Measurements from ENCODE around the gene PEX13.

The PEX13 gene

GRCh38 chr2:60976256-60976850, 41.2 kb upstream of the PEX13 start:
- no peak overlapping the region for H3K4me3 ChIP-seq (ENCODE audit: severe bottlenecking)
- peaks cover 2% of the 10 kb centered on the region for H3K4me1 ChIP-seq (ENCODE audit: insufficient read depth, poor library complexity, severe bottlenecking)
- H3K36me3 ChIP-seq (ENCODE audit: low read depth), result no peaks in the 10 kb centered on the region
- DNase-seq (ENCODE audit: low spot score) (no peak), ATAC-seq (ENCODE audit: low read depth) (no peak)
- H3K9me3 ChIP-seq (ENCODE audit: severe bottlenecking), result no peaks in the 10 kb centered on the region
- TF ChIP-seq, protein P1, sequence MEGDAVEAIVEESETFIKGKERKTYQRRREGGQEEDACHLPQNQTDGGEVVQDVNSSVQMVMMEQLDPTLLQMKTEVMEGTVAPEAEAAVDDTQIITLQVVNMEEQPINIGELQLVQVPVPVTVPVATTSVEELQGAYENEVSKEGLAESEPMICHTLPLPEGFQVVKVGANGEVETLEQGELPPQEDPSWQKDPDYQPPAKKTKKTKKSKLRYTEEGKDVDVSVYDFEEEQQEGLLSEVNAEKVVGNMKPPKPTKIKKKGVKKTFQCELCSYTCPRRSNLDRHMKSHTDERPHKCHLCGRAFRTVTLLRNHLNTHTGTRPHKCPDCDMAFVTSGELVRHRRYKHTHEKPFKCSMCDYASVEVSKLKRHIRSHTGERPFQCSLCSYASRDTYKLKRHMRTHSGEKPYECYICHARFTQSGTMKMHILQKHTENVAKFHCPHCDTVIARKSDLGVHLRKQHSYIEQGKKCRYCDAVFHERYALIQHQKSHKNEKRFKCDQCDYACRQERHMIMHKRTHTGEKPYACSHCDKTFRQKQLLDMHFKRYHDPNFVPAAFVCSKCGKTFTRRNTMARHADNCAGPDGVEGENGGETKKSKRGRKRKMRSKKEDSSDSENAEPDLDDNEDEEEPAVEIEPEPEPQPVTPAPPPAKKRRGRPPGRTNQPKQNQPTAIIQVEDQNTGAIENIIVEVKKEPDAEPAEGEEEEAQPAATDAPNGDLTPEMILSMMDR (IDR thresholded peaks at IDR 0.05; ENCODE audit: poor library complexity, severe bottlenecking), result no peak
- H3K27me3 ChIP-seq (ENCODE audit: insufficient read depth, poor library complexity, severe bottlenecking), result no peaks in the 10 kb centered on the region
- H3K27ac ChIP-seq (ENCODE audit: poor library complexity, severe bottlenecking), result no peak overlapping the region

- TF ChIP-seq, protein P1 (IDR thresholded peaks at IDR 0.05; ENCODE audit: poor library complexity, severe bottlenecking), result no peak
- no peak for ATAC-seq (ENCODE audit: low read depth)
Measured at GRCh38 chr2:60976875-60977561, 40.5 kb upstream of the PEX13 start.

GRCh38 chr2:60977562-60977895, 40.0 kb upstream of the PEX13 start:
- Histone ChIP-seq H3K4me3 (ENCODE audit: severe bottlenecking) (no peak overlapping the region), H3K27ac (ENCODE audit: poor library complexity, severe bottlenecking) (no peak overlapping the region), H3K9me3 (ENCODE audit: severe bottlenecking) (no peaks in the 10 kb centered on the region), H3K4me1 (ENCODE audit: insufficient read depth, poor library complexity, severe bottlenecking) (no peaks in the 10 kb centered on the region), H3K36me3 (ENCODE audit: low read depth) (no peaks in the 10 kb centered on the region), H3K27me3 (ENCODE audit: insufficient read depth, poor library complexity, severe bottlenecking) (no peaks in the 10 kb centered on the region)
- no peak for DNase-seq (ENCODE audit: low spot score)
- TF ChIP-seq, protein P1 (IDR thresholded peaks at IDR 0.05; ENCODE audit: poor library complexity, severe bottlenecking), result no peak
- no peak for ATAC-seq (ENCODE audit: low read depth)

More at GRCh38 chr2:60976875-60977561, 40.5 kb upstream of the PEX13 start:
- Histone ChIP-seq H3K9me3 (ENCODE audit: severe bottlenecking) (no peaks in the 10 kb centered on the region), H3K27ac (ENCODE audit: poor library complexity, severe bottlenecking) (no peak overlapping the region), H3K36me3 (ENCODE audit: low read depth) (no peaks in the 10 kb centered on the region), H3K4me3 (ENCODE audit: severe bottlenecking) (no peak overlapping the region), H3K4me1 (ENCODE audit: insufficient read depth, poor library complexity, severe bottlenecking) (no peaks in the 10 kb centered on the region), H3K27me3 (ENCODE audit: insufficient read depth, poor library complexity, severe bottlenecking) (no peaks in the 10 kb centered on the region)
- DNase-seq (ENCODE audit: low spot score), result no peak

DNA sequence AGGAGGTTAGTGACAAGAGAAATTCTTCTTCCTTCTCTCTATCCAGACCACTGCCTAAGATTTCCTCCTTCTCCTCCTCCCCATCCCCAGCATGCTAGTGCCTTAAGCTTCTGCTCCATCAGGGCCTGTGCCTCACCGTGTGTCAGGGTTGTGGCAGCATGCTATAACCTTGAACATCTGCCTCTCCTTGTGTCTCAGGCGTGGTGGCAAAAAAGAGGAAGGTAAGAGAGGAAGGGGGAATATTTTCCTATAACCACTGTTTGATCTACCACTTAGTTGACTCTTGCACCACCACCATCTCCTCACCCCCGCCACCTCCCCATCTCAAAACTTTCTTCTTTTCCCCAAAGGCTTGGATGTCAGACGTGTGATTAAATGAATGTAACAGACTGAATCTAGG, 38.3 kb upstream of the PEX13 start:
- H3K27ac ChIP-seq (ENCODE audit: poor library complexity, severe bottlenecking), result no peak overlapping the region
- no peaks in the 10 kb centered on the region for H3K36me3 ChIP-seq (ENCODE audit: low read depth)
- ATAC-seq (ENCODE audit: low read depth) (no peak), DNase-seq (ENCODE audit: low spot score) (no peak)
- H3K9me3 ChIP-seq (ENCODE audit: severe bottlenecking), result no peaks in the 10 kb centered on the region
- H3K27me3 ChIP-seq (ENCODE audit: insufficient read depth, poor library complexity, severe bottlenecking), result no peaks in the 10 kb centered on the region
- no peaks in the 10 kb centered on the region for H3K4me1 ChIP-seq (ENCODE audit: insufficient read depth, poor library complexity, severe bottlenecking)
- H3K4me3 ChIP-seq (ENCODE audit: severe bottlenecking), result no peak overlapping the region
- TF ChIP-seq, protein P1 (IDR thresholded peaks at IDR 0.05; ENCODE audit: poor library complexity, severe bottlenecking), result no peak

Measured in RWPE2 (cell line).